HG03460 (cell line): ENCODE measurements around the gene FILIP1.

ENCODE experiments used
- ATAC-seq: cut with Tn5 transposase; IDR thresholded peaks from one replicate; pipeline ENCODE4 v1.9.1; 2021; ENCODE audit not compliant: unreplicated experiment

FILIP1 gene

DNA sequence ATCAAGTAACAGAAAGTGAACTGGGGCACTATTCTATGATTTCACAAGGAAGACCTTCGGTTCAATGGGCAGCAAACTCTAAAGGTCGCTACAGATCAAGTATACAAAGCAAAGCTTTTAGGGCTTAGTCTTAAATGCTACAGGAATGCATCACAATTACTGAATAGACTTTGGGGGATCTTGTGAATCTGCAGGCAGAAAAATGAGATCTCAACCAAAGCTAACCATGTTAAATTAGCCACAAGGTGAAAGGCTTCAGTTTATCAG, 111.0 kb downstream of the FILIP1 start:
- no peak for ATAC-seq

DNA sequence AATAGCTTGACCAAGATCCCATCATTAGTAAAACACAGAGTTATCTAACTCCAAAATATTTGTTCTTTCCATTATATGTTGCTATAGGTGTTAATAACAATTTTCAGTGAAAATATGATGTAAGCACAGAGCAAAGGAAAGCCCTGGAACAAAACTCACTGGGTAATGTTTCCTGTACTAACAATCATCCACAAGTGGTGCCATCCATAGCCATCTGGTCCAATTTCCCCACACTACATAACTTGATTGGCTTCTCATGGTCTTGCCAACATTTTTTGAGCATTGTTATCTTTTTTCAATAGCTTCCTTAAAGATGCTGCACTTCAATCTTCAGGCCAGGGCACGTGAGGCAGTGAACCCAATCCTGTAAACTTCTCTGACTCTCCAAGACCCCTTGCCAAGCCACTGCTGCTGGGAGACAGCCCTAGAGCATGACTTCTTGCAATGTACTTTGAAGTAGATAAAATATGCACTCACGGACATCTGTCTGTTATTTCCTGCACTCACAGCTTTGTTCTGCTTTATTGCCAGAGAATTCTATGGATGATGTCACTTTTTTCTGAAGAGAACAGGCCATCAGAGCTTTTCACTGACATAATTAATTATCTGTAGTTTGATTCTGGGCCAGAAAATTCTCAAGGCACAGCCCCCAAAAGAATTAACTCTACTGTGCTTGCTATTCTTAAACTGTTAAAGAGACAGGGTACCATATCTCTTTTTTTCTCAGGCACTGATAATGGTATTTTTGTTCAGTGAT, 111.5 kb downstream of the FILIP1 start:
- ATAC-seq, result no peak

DNA sequence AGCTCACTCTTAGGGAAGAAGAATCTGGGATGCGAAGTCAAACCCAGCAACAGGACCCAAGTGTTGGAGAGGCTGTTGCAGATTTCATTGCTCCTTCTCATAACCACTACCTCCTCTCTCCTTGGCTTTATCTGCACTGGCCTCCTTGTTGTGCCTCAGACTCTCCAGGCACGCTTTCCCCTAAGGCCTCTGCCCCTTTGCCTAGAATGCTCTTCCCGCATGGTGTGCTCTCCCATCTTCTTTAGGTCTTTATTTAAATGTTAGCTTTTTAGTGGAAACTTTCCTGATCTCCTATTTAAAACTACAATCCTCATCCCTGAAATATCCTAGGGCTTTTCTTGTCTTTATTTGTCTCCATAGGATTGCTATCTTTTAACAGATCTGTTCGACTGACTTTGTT, 114.1 kb downstream of the FILIP1 start:
- ATAC-seq, result no peak

DNA sequence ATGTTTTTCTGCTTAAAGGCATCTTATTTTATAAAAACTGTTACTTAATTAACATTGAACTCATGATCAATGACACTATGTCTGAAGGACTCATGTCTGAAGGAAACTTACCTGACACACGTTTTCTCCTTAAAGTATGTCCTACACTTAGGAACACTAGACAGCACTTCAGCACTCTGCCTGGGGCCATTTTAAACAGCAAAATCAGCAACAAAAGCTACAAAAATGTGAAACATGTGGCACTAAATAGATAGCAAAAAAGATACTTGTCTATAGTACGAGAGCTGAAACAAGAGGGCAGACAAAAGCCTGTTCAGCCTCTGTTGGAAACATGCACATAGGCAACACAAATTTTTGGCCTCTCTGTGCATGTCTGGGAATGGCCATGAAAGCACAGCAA, 115.5 kb downstream of the FILIP1 start:
- ATAC-seq, result no peak

DNA sequence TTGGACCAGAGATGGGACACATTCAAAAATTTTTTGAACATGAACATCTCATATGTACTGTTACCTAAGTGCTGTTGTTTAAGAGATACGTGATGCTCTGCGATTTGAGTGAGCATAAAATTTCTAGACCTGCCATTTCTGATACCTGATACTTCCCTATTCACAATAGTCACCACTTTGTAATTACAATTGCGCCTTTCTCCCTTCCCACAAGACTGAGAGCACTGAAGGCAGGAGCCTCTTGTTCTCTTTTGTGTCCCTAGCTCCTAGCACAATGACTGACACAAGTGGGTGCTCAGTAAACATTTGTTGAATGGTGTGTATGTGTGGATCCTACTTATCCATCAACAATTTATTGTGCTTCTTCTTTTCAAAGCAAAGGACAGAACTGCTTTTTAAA, 116.2 kb downstream of the FILIP1 start:
- ATAC-seq, result no peak

DNA sequence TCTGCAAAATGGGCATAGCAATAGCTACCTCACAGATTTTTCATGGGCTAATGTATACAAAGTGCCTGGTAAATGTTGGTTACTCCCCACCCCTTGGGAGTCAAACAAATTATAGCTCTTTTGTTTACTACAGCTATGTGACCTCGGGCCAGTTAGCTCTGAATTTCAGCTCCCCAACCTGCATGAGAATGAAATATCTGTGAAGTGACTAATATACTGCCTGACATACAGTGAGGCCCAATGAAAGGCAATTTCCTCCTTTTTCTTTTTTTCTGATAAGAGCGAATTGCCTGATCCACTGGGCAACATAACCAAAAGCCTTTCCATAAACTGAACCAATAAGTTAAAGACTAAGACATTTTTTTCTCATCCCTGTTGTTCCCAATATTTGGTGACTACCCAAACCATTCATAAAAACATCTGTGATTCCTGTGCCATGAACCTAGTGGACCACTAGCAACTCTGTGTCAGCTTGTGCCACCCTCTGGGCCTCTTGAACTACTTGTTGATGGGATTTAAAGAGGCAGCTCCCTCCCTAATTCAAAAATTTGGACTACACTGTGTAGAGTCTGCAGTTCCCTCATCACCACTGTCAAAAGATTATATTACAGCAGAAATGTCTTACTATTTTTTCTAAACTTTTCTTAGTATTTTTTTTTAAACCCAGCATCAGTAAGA, 117.1 kb downstream of the FILIP1 start:
- ATAC-seq, result no peak

DNA sequence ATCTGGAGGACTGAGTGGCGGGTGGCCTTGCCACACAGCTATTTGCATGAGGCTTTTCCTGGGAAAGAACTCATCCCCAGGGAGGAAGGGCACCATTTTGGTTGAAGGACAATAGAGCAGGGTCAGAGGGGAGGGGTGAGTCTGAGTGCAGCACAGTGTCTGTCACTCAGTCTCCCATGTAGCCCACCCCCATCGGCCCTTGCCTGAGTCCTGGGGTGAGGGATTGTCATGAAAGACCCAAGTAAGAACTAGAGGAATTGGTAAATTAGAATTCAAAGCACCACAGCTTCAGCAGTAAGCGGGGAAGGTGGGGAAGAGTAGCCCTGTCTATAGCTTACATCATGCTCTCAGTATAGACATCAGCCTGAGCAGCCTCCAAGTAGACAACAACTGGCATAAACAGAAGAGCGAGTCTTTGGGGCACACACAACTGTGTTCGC, 118.6 kb downstream of the FILIP1 start:
- ATAC-seq, result no peak

DNA sequence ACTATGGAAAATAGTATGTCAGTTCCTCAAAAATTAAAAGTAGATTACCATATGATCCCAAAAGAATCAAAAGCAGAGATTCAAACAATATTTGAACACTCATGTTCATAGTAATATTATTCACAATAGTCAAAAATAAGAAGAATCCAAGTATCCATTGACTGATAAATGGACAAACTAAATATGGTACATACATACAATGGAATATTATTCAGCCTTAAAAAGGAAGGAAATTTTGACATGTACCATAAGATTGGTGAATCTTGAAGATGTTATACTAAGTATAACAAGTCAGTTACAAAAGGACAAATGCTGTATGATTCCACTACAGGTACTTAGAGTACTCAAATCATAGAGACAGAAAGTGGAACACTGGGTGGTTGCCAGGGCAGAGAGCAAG, 120.7 kb downstream of the FILIP1 start:
- ATAC-seq, result no peak

DNA sequence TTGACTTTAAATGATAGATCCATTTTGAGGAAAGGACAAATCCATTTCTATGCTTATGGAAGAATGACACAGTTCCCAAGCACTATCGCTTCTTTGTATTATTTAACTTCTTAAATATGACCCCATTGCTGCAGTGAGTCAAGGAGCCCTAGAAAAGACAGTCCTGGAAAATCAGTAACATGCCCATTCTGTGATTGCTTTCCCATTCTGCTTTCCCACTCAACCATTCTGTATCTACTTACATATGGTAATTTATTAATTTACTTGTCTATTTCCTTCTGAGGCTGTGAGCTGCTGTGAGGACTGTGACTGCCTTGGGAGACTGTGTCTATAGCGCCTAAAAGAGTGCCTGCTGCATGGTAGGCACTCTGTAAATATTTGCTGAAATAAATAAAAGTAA, 123.6 kb downstream of the FILIP1 start:
- no peak for ATAC-seq

DNA sequence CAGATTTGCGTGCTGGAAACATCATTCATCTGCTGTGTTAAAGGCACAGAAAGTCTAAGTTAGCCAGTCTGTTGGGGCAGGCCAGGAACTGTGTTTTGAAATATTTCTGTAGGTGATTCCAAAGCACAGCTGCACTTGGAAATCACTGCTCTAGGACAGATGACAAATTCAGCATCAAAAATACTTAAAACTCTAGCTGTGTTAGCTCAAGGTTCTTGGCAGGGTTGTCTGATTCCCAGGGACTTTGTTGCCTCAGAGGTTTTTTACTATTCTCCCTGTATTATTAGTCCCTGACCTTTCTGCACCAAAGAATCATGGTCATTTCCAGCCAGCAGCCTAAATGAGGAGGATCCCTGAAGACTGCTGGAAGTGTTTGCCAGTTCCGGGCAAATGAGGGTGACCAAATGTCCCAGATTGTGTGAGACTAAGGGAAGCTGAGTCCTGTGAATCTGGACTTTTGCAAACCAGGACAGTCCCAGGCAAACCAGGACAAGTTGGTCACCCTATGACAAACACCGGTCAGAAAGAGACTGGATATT, 124.7 kb downstream of the FILIP1 start:
- ATAC-seq, result no peak

DNA sequence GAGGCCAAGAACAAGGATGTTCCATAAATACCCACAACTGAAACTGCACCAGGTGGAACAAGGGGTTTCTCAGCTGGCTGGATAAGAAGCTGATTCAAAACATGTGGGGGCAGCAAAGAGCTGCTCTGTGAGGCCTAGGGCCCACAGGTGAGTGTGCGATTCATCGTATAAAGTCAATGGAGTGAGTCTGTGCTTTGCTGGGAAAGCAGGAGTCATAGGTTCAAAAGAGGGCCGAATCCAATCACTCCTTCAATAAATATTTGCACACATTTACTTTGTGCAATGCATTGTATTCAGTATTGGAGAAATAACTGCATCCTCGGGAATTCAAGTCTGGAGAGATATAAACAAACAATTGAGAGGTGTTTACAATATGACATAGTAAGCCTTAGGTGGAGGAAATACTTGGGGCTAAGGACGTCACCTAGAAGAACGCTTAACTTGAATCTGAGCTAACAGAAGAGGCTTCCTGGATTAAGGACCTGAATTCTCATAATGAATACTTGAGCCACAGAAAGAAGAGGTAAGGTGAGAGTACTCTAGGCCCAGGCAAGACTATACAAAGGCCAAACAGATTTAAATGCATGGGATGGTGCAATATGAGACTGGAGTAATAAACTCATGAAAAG, 125.3 kb downstream of the FILIP1 start:
- ATAC-seq, result no peak

DNA sequence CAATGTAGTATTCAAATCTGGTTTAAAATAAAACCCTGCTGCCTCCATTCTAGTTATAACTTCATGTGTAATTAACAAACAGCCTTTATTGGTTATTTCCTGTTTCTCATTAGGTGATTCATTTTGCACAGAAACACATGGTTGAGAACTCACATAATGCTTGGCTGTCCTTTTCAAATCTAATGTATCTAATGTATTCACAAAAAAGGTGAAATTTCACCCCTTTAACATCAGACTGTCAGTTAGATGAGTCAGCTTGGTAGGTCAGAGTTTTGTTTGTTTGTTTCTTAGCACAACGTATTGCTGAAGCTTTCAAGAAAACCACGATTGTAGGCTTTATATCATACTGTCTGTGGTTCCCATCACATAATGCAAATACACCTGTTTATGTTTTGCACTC, 130.3 kb downstream of the FILIP1 start:
- ATAC-seq, result peak; percentile 44

DNA sequence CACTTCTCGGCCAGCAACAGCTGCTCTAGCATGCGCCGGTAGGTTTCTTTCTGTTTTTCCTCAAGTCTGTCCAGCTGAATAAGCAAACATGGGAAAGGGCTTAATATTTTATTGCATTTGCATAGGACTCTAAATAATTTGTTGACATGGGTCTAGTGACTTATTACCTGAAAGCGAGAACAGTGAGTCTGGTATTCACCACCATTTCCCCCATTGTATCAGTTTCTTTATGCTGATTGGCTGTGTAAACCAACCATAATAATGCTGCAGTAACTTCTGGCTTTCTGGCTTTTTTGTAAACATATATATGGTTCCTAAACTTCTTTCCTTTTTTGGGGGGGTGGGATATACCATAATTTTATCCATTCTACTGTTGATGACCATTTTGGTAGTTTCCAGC, 140.0 kb downstream of the FILIP1 start:
- ATAC-seq, result no peak

DNA sequence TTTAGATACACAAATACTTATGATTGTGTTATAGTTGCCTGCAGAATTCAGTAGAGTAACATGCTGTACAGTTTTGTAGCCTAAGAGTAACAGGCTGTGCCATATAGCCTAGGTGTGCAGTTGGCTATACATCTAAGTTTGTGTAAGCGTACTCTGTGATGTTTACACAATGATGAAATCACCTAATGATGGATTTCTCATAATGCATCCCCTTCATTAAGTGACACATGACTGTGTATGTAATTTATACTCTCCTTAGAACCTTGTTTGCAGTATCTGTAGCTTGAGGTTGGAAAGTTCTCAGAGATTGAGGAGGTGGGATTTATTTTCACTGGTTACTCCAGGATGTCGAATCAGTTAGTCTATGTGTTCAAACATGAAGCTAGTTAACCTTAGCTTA, 142.0 kb downstream of the FILIP1 start:
- ATAC-seq, result no peak

DNA sequence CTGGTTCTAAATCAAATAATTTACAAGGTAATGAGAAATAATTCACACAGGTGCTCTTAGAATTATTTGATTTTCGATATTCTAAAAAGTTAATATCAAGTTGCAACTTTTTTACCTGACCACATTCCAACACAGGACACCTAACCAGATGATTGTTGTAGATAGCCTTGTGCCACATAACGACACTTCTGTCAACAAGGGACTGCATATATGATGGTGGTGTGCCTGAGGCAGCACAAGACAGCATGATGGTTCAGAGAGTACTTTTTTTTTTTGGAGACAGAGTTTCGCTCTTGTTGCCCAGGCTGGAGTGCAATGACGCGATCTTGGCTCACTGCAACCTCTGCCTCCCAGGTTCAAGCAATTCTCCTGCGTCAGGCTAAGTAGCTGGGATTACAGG, 142.8 kb downstream of the FILIP1 start:
- ATAC-seq, result no peak

DNA sequence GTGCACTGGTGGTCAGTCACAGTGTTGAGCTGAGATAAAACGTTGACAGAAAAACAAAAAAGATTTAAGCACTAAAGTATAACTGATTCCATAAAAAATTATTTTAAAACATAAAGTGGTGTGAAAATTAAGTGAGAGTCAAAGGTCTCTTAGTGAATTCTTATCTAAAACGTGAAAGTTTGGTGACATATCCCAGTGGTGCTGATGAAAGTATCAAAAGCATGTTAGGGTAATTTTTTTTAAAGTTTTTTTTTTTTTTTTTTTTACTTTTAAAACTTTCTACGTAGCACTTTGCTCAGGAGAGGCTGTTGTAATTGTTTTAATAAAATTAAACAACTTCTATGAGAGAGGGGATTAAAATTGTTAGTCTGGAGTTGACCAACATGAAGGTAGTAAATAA, 143.4 kb downstream of the FILIP1 start:
- ATAC-seq, result no peak

DNA sequence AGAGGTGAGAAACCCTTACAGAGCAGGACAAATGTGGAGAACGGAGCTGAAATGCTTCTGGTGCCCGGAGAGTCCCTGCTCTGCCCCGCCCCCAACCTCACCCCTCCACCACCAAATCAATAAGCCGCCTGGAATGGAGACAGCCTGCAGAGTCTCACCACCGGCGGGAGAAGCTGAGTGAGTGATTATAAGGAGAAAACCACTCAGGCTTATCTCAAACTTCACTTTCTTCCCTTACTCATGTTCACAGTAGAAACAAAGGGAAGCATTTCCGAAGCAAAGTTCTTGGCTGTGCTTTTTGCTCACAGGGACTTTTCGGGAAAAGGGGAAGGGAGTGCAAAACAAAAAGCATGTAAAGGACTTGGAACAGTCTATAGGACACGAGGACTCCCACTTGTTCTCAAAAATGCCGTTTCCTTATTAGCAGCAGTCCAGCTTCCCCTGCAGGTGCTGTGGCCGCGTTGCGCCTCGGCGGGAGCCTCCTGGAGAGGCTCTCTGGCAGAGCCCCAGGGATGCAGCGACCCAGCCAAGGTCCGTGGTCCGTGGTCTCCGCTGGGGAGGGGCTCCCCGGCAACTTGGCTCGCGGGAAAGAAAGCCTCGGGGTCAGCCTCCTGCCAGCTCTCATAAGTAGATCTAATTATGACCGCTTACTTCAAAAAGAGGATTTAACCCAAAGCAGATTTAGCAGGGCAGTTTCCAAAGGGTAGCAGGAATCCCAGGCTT, 144.2 kb downstream of the FILIP1 start:
- no peak for ATAC-seq

DNA sequence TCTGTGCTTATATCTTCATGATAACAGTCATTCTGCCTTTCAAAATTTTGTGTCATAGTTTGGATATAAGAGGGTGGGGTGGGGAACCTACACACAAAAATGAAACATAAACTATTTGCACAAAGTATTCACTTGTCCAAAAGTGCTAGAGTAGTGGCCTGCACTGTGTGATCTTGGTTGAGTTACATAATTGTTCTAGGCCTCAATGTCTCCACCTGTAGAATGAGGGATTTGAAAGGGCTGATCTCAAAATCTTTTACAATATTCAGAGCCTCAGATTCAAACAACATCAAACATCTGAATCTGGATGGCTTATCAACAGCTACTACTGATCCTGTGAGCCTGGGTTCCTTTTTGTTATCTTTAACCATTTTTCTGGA, 144.7 kb downstream of the FILIP1 start:
- no peak for ATAC-seq

DNA sequence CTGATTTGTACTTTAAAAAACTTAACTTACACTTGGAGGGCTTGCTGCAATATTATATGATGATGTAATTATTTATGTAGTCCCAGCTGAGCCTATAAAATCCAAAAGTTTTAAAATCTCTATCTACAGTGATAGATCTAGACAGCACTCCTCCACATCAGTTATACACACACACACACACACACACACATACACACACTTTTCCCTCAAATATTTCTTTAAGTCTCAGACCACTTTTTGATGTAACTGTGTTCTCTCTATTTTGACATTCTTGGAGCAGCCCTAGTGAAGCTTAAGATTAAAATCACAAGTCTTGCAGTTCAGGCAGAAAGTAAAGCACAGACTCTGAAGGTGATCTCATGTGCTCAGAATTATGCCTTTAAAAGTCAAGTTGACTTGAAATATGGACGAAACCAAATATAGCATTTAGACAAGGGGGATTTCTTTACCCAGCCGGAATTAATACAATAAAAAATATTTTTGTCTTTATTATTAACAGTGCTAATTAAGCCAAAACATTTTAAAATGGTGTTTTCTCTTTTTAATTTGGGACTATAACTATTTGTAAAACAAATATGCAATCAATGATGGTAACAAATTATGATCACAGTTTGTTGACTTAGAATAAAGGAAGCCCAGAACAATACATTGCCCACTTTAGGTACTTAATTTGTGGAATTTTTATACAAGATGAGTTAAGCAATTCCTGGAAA, 145.5 kb downstream of the FILIP1 start:
- ATAC-seq, result no peak

DNA sequence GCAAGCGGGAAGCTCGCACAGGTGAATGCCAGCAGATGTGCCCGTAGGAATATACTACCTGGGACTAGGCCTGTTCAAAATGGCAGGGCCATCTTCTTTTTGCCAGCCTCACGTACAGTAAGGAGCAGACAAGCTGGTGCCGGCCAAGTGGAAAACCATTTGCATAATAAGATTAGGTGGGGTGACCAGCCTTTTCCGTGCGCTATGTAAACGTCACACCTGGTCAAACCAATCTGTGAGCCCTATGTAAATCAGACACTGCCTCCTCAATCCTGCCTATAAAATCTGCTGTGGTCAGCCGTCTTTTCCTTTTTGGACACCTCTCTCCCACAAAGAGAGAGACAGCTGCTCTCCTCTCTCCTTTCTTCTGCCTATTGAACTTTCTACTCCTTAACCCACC, 148.2 kb downstream of the FILIP1 start:
- no peak for ATAC-seq

DNA sequence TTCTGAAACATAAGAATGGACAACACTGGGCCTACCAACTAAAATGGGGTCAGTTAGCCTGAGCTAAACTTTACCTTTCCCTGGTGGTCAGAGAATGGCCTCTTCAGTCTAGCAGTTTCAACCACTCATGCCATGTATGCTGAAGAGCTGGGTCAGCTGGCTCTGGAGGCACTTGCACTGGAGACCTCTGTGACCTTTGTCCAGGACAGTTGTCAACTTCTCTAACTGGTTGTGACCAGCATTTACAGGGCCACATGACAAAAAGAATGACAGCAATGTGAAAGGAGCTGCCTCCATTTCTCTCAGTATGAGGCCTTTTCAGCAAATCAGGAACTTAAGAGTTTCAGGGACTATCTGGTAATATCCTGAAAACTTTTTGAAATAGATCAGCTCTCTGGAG, 149.1 kb downstream of the FILIP1 start:
- no peak for ATAC-seq
